Measurements from ENCODE around the gene TFCP2. TPM values are rescaled to one million over a fixed set of nuclear protein-coding genes. Genes with fewer than 3 reads are reported as not detected.

The TFCP2 gene
- total RNA-seq, 2 donors from 2014 or later, result 44.1 to 47.2 TPM

DNA sequence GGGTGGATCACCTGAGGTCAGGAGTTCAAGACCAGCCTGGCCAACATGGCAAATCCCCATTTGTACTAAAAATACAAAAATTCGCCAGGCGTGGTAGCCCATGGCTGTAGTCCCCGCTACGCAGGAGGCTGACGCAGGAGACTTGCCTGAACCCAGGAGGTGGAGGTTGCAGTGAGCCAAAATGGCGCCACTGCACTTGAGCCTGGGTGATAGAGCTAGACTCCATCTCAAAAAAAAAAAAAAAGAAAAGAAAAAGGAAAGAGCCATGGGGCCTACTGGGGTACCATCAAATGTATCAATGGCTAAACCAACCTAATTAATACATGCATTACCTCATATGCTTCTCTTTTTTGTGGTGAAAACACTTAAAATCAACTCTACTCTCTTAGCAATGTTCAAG is 10.7 kb downstream of the TFCP2 start:
- Histone ChIP-seq H3K9me3 (ENCODE audit: control insufficient read depth, low read length) (no peaks in the 10 kb centered on the region), H3K4me1 (ENCODE audit: control insufficient read depth, insufficient read depth, low read length) (no peaks in the 10 kb centered on the region), H3K9ac (ENCODE audit: extremely low read depth, low read length, poor library complexity, severe bottlenecking) (no peak overlapping the region), H3K36me3 (ENCODE audit: control insufficient read depth, insufficient read depth, low read length) (no peaks in the 10 kb centered on the region), H3K27me3 (ENCODE audit: control insufficient read depth, insufficient read depth, low read length, poor library complexity, severe bottlenecking) (no peaks in the 10 kb centered on the region), H3K27ac (ENCODE audit: low read depth, low read length) (no peak overlapping the region), H3K4me3 (ENCODE audit: low read length) (no peak overlapping the region)
- Mint-ChIP-seq H3K27ac (no peak overlapping the region), H3K9me3 (no peaks in the 10 kb centered on the region), H3K27me3 (ENCODE audit: insufficient read depth) (no peaks in the 10 kb centered on the region), H3K4me3 (no peak overlapping the region), H3K4me1 (peaks cover 5% of the 10 kb centered on the region), H3K36me3 (ENCODE audit: low read depth) (peaks cover 18% of the 10 kb centered on the region)
- TF ChIP-seq, protein P1, sequence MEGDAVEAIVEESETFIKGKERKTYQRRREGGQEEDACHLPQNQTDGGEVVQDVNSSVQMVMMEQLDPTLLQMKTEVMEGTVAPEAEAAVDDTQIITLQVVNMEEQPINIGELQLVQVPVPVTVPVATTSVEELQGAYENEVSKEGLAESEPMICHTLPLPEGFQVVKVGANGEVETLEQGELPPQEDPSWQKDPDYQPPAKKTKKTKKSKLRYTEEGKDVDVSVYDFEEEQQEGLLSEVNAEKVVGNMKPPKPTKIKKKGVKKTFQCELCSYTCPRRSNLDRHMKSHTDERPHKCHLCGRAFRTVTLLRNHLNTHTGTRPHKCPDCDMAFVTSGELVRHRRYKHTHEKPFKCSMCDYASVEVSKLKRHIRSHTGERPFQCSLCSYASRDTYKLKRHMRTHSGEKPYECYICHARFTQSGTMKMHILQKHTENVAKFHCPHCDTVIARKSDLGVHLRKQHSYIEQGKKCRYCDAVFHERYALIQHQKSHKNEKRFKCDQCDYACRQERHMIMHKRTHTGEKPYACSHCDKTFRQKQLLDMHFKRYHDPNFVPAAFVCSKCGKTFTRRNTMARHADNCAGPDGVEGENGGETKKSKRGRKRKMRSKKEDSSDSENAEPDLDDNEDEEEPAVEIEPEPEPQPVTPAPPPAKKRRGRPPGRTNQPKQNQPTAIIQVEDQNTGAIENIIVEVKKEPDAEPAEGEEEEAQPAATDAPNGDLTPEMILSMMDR (conservative IDR thresholded peaks at IDR 0.05), result no peak
- 93 to 100% methylated on average over 4 to 6 of the region's 6 CpGs for WGBS, 2 experiments (ENCODE audit: insufficient coverage in 1 of 2, insufficient read length in 1 of 2)
- DNase-seq, result no peak

DNA sequence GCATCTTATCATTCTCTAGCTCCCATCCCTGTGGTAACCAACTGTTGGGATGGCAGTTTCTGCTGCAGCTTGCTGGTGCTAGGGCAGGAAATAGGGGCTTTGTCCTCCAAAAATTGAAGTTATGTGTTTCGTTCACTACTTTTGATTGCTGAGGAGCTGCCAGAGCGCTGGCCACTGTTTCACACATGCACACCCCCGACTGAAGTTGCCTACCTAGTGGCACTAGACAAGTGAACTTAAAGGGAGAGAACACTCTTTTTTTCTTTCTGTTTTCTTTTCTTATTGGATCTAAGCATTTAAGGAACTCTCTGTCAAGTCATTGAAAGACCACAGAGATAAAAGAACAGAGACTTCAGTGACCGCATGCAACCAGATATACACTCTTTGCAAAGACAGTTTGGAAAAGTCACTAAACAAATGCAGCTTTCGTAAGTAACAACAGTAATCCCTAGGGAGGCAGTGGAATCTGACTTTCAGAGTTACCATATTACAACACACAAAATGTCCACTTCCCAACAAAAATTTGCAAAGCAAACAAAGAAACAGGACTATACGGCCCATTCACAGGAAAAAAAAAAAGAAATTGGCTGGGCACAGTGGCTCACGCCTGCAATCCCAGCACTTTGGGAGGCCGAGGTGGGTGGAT is 12.0 kb downstream of the TFCP2 start:
- DNase-seq, result no peak
- 89 to 94% methylated on average over 5 to 7 of the region's 8 CpGs for WGBS, 2 experiments (ENCODE audit: insufficient coverage in 1 of 2, insufficient read length in 1 of 2)
- Histone ChIP-seq H3K27ac (ENCODE audit: low read depth, low read length) (peak overlapping the region; percentile 38), H3K36me3 (ENCODE audit: control insufficient read depth, insufficient read depth, low read length) (no peaks in the 10 kb centered on the region), H3K4me1 (ENCODE audit: control insufficient read depth, insufficient read depth, low read length) (no peaks in the 10 kb centered on the region), H3K4me3 (ENCODE audit: low read length) (no peak overlapping the region), H3K9ac (ENCODE audit: extremely low read depth, low read length, poor library complexity, severe bottlenecking) (no peak overlapping the region), H3K27me3 (ENCODE audit: control insufficient read depth, insufficient read depth, low read length, poor library complexity, severe bottlenecking) (no peaks in the 10 kb centered on the region), H3K9me3 (ENCODE audit: control insufficient read depth, low read length) (no peaks in the 10 kb centered on the region)
- peaks cover 5% of the 10 kb centered on the region for H3K4me1 Mint-ChIP-seq
- TF ChIP-seq, protein P1 (conservative IDR thresholded peaks at IDR 0.05), result no peak
- peaks cover 11% of the 10 kb centered on the region for H3K36me3 Mint-ChIP-seq (ENCODE audit: low read depth)
- no peaks in the 10 kb centered on the region for H3K9me3 Mint-ChIP-seq
- no peak overlapping the region for H3K4me3 Mint-ChIP-seq
- H3K27me3 Mint-ChIP-seq (ENCODE audit: insufficient read depth), result no peaks in the 10 kb centered on the region
- H3K27ac Mint-ChIP-seq, result peak overlapping the region; percentile 33

DNA sequence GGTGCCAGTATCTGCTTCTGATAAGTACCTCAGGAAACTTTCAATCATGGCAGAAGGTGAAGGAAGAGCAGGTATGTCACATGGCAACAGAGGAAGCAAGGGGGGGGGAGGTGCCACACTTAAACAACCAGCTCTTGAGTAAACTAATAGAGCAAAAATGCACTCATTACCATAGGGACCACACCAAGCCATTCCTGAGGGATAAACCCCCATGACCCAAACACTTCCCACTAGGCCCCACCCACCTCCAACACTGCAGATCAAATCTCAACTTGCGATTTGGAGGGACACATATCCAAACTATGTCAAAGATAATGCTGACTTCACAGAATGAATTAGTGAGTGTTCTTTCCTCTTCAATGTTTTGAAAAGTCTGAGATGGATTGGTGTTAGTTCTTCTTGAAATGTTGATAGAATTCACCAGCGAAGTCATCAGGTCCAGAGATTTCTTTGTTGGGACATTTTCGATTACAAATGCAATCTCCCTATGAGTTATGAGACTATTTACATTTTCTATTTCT is 16.6 kb downstream of the TFCP2 start:
- peak overlapping the region; percentile 20 for H3K27ac Mint-ChIP-seq
- no peak overlapping the region for H3K9ac ChIP-seq (ENCODE audit: extremely low read depth, low read length, poor library complexity, severe bottlenecking)
- no peaks in the 10 kb centered on the region for H3K9me3 ChIP-seq (ENCODE audit: control insufficient read depth, low read length)
- no peak overlapping the region for H3K4me3 Mint-ChIP-seq
- H3K27me3 Mint-ChIP-seq (ENCODE audit: insufficient read depth), result no peaks in the 10 kb centered on the region
- H3K36me3 Mint-ChIP-seq (ENCODE audit: low read depth), result peaks cover 2% of the 10 kb centered on the region
- H3K4me1 Mint-ChIP-seq, result peaks cover 5% of the 10 kb centered on the region
- H3K27me3 ChIP-seq (ENCODE audit: control insufficient read depth, insufficient read depth, low read length, poor library complexity, severe bottlenecking), result no peaks in the 10 kb centered on the region
- TF ChIP-seq, protein P1 (conservative IDR thresholded peaks at IDR 0.05), result no peak
- no peaks in the 10 kb centered on the region for H3K36me3 ChIP-seq (ENCODE audit: control insufficient read depth, insufficient read depth, low read length)
- no peak overlapping the region for H3K4me3 ChIP-seq (ENCODE audit: low read length)
- 100% methylated on average over 2 of the region's 3 CpGs for WGBS, 2 experiments (ENCODE audit: insufficient coverage in 1 of 2, insufficient read length in 1 of 2)
- no peaks in the 10 kb centered on the region for H3K9me3 Mint-ChIP-seq
- DNase-seq, result no peak
- no peak overlapping the region for H3K27ac ChIP-seq (ENCODE audit: low read depth, low read length)
- no peaks in the 10 kb centered on the region for H3K4me1 ChIP-seq (ENCODE audit: control insufficient read depth, insufficient read depth, low read length)

All from endodermal cell (in vitro differentiated cells).